Activated CD4-positive, alpha-beta T cell treated with anti-CD3 and anti-CD28 coated beads, Interleukin-2, amount 10 ng/mL, durations not matched to agents 7 days and 5 days (primary cell): ENCODE data around the gene TMEM187. TPM values are rescaled to one million over a fixed set of nuclear protein-coding genes. Genes with fewer than 3 reads are reported as not detected.

Experiments
- CTCF ChIA-PET: fragments of 350-600 bp; sonication (Branson Sonifier 250); formaldehyde crosslinking; loops from one replicate; lab custom pipeline; 2021; ENCODE audit warnings: antibody characterized with exemption; lab: Charles Lee
- POLR2A ChIA-PET: fragments of 350-600 bp; sonication (Branson Sonifier 250); formaldehyde crosslinking; loops from one replicate; lab custom pipeline; 2021; ENCODE audit warnings: antibody characterized with exemption; lab: Charles Lee
- DNase-seq: peaks from one replicate; pipeline ENCODE4 v3.0.0-alpha.2; 2020
- H3K27ac Mint-ChIP-seq: one replicate; pipeline ENCODE4 v1.8.0; 2021; ENCODE audit warnings: mild to moderate bottlenecking, moderate library complexity, mixed read lengths
- H3K27me3 Mint-ChIP-seq: one replicate; pipeline ENCODE4 v1.8.0; 2021; ENCODE audit warnings: mixed read lengths
- H3K36me3 Mint-ChIP-seq: one replicate; pipeline ENCODE4 v1.8.0; 2021; ENCODE audit warnings: low read depth, mixed read lengths
- H3K4me1 Mint-ChIP-seq: one replicate; pipeline ENCODE4 v1.8.0; 2021; ENCODE audit warnings: mixed read lengths
- H3K4me3 Mint-ChIP-seq: one replicate; pipeline ENCODE4 v1.8.0; 2021; ENCODE audit warnings: mild to moderate bottlenecking, moderate library complexity, mixed read lengths
- H3K9me3 Mint-ChIP-seq: one replicate; pipeline ENCODE4 v1.8.0; 2021; ENCODE audit warnings: mixed read lengths
- total RNA-seq, 2 experiments: library from RNA; stranded (reverse); gene quantifications; one replicate each; pipeline ENCODE4 v1.2.3, GENCODE V29; 2021

TMEM187 gene, protein sequence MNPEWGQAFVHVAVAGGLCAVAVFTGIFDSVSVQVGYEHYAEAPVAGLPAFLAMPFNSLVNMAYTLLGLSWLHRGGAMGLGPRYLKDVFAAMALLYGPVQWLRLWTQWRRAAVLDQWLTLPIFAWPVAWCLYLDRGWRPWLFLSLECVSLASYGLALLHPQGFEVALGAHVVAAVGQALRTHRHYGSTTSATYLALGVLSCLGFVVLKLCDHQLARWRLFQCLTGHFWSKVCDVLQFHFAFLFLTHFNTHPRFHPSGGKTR
- total RNA-seq = 1 to 10 TPM; 7.9 to 8.5 TPM

DNA sequence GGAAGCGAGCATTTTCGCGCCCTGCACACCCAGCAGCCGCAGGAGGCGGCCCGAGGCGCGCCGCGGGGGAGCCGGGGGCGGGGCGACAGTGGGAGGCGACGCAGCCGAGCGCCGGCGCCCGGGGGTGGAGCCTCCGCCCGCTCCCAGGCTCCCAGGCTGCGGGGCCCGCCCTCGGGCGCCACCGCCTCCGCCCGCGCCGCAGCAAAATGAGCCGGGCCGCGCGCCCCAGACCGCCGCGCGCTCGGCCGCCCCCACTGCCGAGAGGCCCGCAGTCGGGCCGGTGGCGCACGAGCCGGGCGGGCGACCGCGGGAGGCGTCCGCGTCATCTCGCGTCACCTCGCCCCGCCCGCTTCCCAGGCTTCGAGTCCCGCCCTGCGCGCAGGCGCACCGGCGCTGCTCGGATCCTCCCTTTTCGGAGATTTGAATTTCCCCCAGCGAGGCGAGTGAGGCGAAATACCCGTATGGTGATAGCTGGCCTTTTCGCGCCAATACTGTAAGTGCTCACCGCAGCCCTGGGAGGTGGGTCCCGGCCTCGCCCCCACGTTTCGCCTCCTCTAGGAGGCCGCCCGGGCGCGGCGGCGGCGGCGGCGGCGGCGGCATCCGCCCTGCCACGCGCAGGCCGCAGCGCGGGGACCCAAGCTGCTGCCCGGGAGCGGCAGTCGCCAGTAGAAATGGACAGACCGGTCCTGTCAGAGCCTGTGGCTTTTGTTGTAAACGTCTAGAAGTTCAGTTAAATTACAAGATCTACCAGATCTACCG, at the start of gene TMEM187:
TMEM187 (plus strand) TSS at position 387 of the 759 bp plus-strand sequence. CDS start 9,309 bp downstream, outside the sequence.
- H3K27me3 Mint-ChIP-seq = no peaks in the 10 kb centered on the region
- peaks cover 23% of the 10 kb centered on the region for H3K36me3 Mint-ChIP-seq
- CTCF ChIA-PET = interaction anchor here (1.2 kb wide), 1 partner anchor 9 kb away, joined by 5 read pairs; no protein-coding TSS in a partner anchor
- H3K27ac Mint-ChIP-seq = peak within 1 kb of the TSS; percentile 100
- no peaks in the 10 kb centered on the region for H3K9me3 Mint-ChIP-seq
- H3K4me3 Mint-ChIP-seq = peak within 1 kb of the TSS; percentile 100
- POLR2A ChIA-PET = no interaction called here
- peak; percentile 89 for DNase-seq
- peaks cover 30% of the 10 kb centered on the region for H3K4me1 Mint-ChIP-seq

DNA sequence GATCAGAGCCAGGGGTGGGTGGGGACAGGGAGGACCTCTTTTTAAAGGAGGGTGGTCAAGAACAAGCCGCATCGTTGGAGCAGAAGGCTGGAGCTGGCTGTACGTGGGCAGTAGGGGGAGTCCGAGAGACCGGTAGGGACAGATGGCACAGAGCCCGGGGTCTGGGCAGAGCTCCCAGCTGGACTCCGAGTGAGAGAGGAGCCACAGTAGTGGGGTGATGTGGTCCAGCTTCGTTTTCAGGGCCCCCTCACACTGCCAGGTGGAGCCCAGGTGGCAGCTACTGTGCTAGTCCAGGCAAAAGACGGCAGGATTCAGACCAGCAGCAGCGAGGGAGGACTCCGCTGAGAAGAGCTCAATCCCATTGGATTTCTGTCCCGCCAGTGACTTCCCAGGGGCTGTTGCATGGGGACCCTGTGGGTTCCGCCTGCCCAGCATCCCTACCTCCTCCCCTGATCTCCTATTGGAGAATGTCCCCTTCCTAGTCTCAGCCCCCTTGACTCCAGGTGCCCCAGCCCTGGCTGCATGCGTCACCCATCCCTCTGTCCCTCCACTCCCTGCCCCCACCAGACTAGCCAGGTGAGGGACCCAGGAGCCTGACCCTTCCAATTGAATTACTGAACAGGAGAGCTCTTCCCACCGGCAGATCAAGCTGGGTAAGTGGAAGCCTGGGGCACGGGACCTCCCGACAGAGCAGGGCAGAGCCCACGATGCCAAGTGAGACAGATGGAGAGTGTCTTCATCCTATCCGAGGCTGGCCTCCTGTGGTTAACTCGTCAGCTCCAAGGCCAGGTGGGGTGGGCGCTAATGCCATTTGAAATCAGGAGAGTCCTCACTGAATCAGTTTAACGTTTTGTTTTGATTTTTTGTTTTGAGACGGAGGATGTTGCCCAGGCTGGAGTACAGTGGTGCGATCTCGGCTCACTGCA, 49.4 kb upstream of the TMEM187 start:
- H3K4me1 Mint-ChIP-seq = peaks cover 18% of the 10 kb centered on the region
- DNase-seq = no peak
- H3K36me3 Mint-ChIP-seq = peaks cover 34% of the 10 kb centered on the region
- H3K9me3 Mint-ChIP-seq = no peaks in the 10 kb centered on the region
- ChIA-PET POLR2A (no interaction called here), CTCF (interaction anchor here (0.8 to 16.0 kb wide), 8 partner anchors 10 to 79 kb away, joined by 3 to 205 read pairs (median 4); partner anchors contain the start of gene RENBP)
- H3K4me3 Mint-ChIP-seq = peak overlapping the region; percentile 90
- no peaks in the 10 kb centered on the region for H3K27me3 Mint-ChIP-seq
- peak overlapping the region; percentile 92 for H3K27ac Mint-ChIP-seq

DNA sequence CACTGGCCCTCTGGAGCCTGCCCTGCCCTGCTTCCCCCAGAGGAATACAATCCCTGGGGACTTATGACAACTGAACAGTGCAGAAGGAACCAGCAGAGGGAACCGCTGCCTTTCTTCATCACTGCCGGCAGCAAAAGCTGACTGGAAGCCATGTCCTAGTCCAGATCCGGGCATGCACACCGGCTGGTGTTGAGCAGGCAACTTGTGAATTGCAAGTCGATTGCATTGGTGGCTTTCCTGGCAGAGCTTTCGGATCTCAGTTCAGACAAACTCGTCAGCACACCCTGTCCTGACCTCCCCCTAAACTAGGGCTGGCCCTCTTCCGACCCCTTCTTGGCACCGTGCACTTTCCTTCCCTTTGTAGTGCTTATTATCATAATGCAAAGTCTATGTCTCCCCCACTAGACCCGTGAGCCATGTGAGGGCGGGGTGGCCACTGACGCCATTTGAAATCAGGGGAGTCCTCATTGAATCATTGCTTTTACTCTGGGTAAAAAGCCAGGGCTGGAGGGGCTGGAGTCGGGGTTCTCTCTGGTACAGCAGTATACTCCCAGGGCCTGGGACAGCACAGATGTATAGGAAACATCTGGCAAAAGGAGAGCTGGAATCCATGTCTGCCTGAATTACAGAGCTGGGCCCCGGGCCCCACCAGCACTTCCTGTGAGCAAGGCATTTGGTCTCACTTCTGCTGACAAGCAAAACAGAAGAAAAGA, 48.2 kb upstream of the TMEM187 start:
- Mint-ChIP-seq H3K36me3 (peaks cover 36% of the 10 kb centered on the region), H3K4me3 (peak overlapping the region; percentile 90), H3K27ac (peak overlapping the region; percentile 92), H3K9me3 (no peaks in the 10 kb centered on the region), H3K4me1 (peaks cover 25% of the 10 kb centered on the region), H3K27me3 (no peaks in the 10 kb centered on the region)
- peak; percentile 48 for DNase-seq
- ChIA-PET POLR2A (no interaction called here), CTCF (interaction anchor here (0.6 to 16.0 kb wide), 10 partner anchors 9 to 162 kb away, joined by 3 to 205 read pairs (median 4); partner anchors contain the start of genes HCFC1 and RENBP)

DNA sequence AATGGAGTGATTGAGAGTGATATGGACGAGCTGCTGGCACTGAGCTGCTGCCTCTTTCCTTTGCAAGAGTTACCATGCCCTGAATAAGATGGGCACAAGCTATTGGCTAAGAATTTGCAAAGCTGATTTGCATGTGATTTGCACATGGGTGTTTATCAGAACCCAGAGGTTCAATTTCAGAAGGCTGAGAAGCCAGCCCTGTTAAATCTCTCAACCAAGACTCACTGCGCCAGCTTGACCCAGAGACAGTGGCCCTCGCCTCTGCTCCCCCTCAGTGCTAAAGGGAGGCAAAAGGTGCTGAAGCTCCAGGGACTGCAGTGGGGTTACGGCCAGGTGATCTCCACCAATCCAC, 47.2 kb upstream of the TMEM187 start:
- no peak for DNase-seq
- peak overlapping the region; percentile 92 for H3K27ac Mint-ChIP-seq
- ChIA-PET CTCF (interaction anchor here (0.9 to 16.0 kb wide), 10 partner anchors 8 to 46 kb away, joined by 3 to 205 read pairs (median 5); partner anchors contain the start of genes HCFC1 and RENBP), POLR2A (no interaction called here)
- H3K4me1 Mint-ChIP-seq = peaks cover 25% of the 10 kb centered on the region
- no peaks in the 10 kb centered on the region for H3K9me3 Mint-ChIP-seq
- peak overlapping the region; percentile 90 for H3K4me3 Mint-ChIP-seq
- peaks cover 34% of the 10 kb centered on the region for H3K36me3 Mint-ChIP-seq
- no peaks in the 10 kb centered on the region for H3K27me3 Mint-ChIP-seq

DNA sequence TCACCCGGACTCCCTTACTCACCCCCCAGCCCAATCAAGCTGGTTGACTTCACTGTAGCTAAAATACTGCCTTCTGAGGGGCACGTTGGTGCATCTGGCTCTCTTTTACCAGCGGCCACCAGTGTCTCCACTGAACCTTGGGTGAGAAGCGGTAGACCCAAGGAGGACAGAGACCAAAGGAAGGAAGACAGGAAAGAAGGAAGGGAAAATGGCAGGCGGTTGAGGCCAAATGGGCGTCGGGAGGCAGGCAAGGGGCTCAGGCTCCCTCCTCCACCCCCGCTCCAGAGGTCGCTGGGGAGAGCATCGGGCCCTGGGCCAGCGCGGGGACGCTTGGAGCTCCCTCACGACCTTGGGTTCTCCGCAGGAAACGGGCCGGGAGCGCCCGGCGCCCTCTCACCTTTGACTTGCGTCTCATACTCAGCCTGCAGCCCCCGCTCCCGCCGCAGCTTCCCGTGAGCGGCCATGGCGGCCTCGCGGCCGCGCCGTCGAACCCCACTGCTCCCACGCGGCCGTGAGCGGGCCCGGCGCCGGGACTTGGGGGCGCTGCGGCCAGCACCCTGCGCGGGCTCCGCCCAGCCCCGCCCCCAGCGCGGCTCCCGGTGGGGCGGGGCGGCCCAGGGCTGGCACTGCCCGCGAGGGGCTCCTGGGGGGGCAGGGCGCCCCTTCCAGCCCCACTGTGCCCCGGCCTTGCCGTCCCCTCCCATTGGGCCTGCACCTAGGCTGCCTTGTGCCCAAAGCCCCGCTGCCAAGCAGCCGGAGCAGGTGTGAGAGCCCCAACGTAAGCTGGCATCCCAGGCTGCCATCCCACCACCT, 46.6 kb upstream of the TMEM187 start, which contains the start of gene ARHGAP4:
ARHGAP4 (minus strand) TSS at position 526 of the 813 bp plus-strand sequence; CDS start at position 464, 62 bp downstream.
- CTCF ChIA-PET = interaction anchor here (0.5 to 16.0 kb wide), 9 partner anchors 12 to 340 kb away, joined by 3 to 205 read pairs (median 5); partner anchors contain the start of genes HCFC1 and RENBP
- Mint-ChIP-seq H3K4me1 (peaks cover 30% of the 10 kb centered on the region), H3K9me3 (no peaks in the 10 kb centered on the region), H3K36me3 (peaks cover 34% of the 10 kb centered on the region), H3K4me3 (peak within 1 kb of the TSS; percentile 90), H3K27ac (peak within 1 kb of the TSS; percentile 94), H3K27me3 (no peaks in the 10 kb centered on the region)
- peak; percentile 46 for DNase-seq
- POLR2A ChIA-PET = no interaction called here

DNA sequence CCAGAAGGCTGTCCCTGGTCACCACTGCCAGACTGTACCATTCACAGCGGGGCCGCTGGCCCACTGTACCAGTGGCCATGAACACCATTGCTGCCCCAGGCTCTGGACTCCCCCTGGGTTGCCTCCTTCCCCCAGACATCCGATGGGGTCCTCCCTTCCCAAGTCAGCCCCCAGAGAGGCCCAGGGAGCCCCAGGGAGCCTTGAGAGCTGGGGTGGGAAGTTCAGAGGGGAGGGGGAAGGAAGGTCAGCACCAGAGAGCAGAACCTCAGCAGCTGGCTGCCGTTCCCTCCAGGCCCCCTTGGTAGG, 46.0 kb upstream of the TMEM187 start:
- ChIA-PET POLR2A (no interaction called here), CTCF (interaction anchor here (0.5 to 16.0 kb wide), 4 partner anchors 20 to 341 kb away, joined by 3 to 205 read pairs (median 10); partner anchors contain the start of gene RENBP)
- H3K9me3 Mint-ChIP-seq = no peaks in the 10 kb centered on the region
- H3K4me1 Mint-ChIP-seq = peaks cover 34% of the 10 kb centered on the region
- DNase-seq = no peak
- no peaks in the 10 kb centered on the region for H3K27me3 Mint-ChIP-seq
- H3K4me3 Mint-ChIP-seq = peak overlapping the region; percentile 85
- peak overlapping the region; percentile 94 for H3K27ac Mint-ChIP-seq
- peaks cover 37% of the 10 kb centered on the region for H3K36me3 Mint-ChIP-seq

DNA sequence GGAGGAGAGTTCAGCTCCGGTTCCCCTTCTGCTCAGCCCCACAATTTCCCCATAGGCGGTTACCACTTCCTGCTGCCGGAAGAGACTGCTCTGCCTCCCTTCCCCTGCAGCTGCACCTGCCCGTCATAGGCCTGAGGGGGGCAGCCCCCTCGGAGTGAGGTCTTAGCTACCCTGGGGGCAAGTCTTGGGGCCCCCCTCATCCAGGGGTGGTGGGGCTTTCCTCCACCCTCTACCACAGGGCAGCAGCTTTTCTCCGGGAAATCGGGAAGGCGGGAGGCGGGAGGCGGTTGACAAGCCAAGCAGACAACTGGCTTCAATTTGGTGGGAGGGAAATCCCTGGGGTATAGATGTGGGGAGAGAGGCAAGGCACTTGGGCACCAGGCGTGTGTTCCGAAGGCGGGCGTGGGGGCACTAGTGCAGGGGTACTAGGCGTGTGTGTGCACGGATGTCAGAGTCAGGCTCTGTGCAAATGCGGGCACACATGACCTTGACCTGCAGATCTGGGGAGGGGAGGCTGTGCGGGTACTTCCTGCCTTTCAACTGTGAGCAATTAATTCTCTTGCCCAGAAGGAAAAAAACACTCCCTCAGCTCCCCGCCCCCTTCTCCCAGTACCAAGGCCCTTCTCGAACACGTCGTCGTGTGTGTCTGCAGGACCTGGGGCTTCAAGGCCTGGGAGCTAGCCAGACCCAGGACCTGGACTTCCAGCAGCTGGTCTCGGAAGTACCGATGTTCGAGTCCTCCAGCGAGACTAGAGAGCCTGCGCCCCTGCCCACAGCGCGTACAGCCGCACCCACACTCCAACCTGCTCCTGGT, 45.5 kb upstream of the TMEM187 start:
- no peaks in the 10 kb centered on the region for H3K9me3 Mint-ChIP-seq
- CTCF ChIA-PET = interaction anchor here (0.5 to 16.0 kb wide), 6 partner anchors 9 to 341 kb away, joined by 3 to 205 read pairs (median 6); partner anchors contain the start of gene RENBP
- POLR2A ChIA-PET = no interaction called here
- peak overlapping the region; percentile 85 for H3K4me3 Mint-ChIP-seq
- H3K27me3 Mint-ChIP-seq = no peaks in the 10 kb centered on the region
- peak; percentile 83 for DNase-seq
- H3K36me3 Mint-ChIP-seq = peaks cover 40% of the 10 kb centered on the region
- H3K27ac Mint-ChIP-seq = peak overlapping the region; percentile 94
- peaks cover 34% of the 10 kb centered on the region for H3K4me1 Mint-ChIP-seq

DNA sequence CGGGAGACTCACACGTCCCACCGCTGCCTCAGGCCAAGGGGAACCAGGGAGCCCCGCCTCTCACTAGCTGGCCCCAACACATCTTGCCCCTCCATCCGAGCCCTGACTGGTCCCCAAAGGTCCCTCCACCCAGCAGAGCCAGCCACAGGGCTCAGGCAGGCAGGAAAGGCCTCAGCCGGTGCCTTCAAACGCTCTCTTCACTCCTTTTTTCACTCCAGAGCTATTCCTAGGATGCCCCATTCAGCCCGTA, 45.0 kb upstream of the TMEM187 start:
- ChIA-PET CTCF (interaction anchor here (0.6 to 16.0 kb wide), 4 partner anchors 10 to 547 kb away, joined by 3 to 205 read pairs (median 4); partner anchors contain the start of gene RENBP), POLR2A (no interaction called here)
- Mint-ChIP-seq H3K4me1 (peaks cover 30% of the 10 kb centered on the region), H3K36me3 (peaks cover 38% of the 10 kb centered on the region), H3K27ac (peak overlapping the region; percentile 94), H3K27me3 (no peaks in the 10 kb centered on the region), H3K4me3 (peak overlapping the region; percentile 85), H3K9me3 (no peaks in the 10 kb centered on the region)
- no peak for DNase-seq

DNA sequence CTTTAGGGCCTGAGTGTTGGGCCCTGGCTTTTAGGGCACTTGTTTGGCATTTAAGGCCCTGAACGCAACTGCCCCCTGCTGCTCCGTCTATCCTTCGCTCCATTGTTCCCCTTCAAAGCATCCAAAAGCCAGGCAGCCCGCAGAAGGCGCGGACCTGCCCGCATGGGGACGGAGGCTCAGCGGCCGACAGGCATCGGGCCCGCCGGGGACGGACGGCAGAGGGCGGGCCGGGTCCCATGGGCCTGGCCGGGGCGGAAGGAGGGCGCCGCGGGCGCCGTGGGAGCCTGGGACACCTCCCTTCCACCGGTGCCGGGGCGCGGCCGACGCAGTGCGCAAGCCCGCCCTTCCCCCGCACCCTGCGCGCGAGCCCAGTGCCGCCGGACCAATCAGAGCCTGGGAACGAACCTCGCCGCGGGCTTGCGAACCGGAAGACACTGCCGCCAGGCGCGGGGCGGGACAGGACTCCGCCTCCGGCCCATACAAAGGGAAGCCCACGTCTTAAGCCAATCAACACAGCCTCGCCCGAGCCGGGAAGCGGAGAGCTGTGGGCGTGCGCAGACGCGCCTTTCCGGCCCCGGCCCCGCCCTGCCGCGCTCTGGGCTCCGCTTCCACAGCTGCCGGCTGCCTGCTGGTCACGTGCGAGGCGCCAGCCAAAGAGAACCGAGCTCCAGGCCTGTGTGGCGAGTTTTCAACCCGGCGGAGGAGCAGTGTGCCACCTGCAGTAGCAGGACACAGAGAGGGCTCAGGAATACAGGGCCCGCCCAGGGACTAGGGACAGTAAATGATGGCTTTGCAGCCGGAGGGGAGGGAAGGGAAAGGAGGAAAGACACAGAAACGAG, 44.4 kb upstream of the TMEM187 start:
- Mint-ChIP-seq H3K4me1 (peaks cover 27% of the 10 kb centered on the region), H3K36me3 (peaks cover 36% of the 10 kb centered on the region), H3K27ac (peak overlapping the region; percentile 98), H3K4me3 (peak overlapping the region; percentile 90), H3K9me3 (no peaks in the 10 kb centered on the region), H3K27me3 (no peaks in the 10 kb centered on the region)
- POLR2A ChIA-PET = no interaction called here
- CTCF ChIA-PET = interaction anchor here (0.6 to 16.0 kb wide), 7 partner anchors 9 to 547 kb away, joined by 3 to 205 read pairs (median 3); partner anchors contain the start of gene RENBP
- DNase-seq = peak; percentile 93

DNA sequence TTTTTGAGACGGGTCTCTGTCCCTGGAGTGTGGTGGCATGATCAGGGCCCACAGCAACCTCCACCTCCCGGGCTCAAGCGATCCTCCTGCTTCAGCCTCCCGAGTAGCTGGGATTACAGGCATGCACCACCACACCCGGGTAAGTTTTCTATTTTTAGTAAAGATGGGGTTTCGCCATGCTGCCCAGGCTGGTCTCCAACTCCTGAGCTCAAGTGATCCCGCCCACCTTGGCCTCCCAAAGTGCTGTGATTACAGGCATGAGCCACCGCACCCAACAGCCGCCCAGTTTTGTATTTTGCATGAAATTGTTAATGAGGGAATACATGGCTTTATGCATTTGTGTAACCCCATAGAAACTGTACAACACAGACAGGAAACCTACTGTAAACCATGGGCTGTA, 43.7 kb upstream of the TMEM187 start:
- peaks cover 25% of the 10 kb centered on the region for H3K4me1 Mint-ChIP-seq
- H3K27me3 Mint-ChIP-seq = no peaks in the 10 kb centered on the region
- ChIA-PET POLR2A (no interaction called here), CTCF (interaction anchor here (0.9 to 16.0 kb wide), 6 partner anchors 9 to 45 kb away, joined by 3 to 205 read pairs (median 3); partner anchors contain the start of gene RENBP)
- DNase-seq = no peak
- no peaks in the 10 kb centered on the region for H3K9me3 Mint-ChIP-seq
- H3K27ac Mint-ChIP-seq = peak overlapping the region; percentile 98
- H3K4me3 Mint-ChIP-seq = peak overlapping the region; percentile 90
- H3K36me3 Mint-ChIP-seq = peaks cover 30% of the 10 kb centered on the region
